Breast epithelium (tissue), 3 donors: ENCODE measurements around the gene COL23A1.

Source experiments
- CTCF ChIP-seq, 3 donors: fragments of 450-650 bp; IDR thresholded peaks; one replicate each; pipeline ENCODE4 v1.5.1; 2016 to 2017; ENCODE audit warnings: antibody characterized with exemption in 3 of 3, mild to moderate bottlenecking in 3 of 3, moderate library complexity in 3 of 3
- POLR2A ChIP-seq: fragments of 450-650 bp; IDR thresholded peaks from one replicate; pipeline ENCODE4 v1.6.1; 2016; ENCODE audit warnings: antibody characterized with exemption, mild to moderate bottlenecking, moderate library complexity
- POLR2AphosphoS5 ChIP-seq, 3 donors: sonication (generic); formaldehyde crosslinking; IDR thresholded peaks; one replicate each; pipeline ENCODE4 v1.6.1; 2017; ENCODE audit warnings: antibody characterized with exemption in 3 of 3

GRCh38 chr5:178463321-178464155 is 126.7 kb downstream of the COL23A1 start:
- TF ChIP-seq POLR2A (no peak), CTCF (IDR thresholded peaks at IDR 0.05) (no peak), POLR2AphosphoS5 (IDR thresholded peaks at IDR 0.05) (no peak)
